T-helper 22 cell (primary cell): ENCODE results near the gene CDHR2.

Source experiments
- DNase-seq: peaks from one replicate; pipeline ENCODE4 v3.0.0-alpha.2; 2020; ENCODE audit warnings: low read depth

CDHR2 gene, protein sequence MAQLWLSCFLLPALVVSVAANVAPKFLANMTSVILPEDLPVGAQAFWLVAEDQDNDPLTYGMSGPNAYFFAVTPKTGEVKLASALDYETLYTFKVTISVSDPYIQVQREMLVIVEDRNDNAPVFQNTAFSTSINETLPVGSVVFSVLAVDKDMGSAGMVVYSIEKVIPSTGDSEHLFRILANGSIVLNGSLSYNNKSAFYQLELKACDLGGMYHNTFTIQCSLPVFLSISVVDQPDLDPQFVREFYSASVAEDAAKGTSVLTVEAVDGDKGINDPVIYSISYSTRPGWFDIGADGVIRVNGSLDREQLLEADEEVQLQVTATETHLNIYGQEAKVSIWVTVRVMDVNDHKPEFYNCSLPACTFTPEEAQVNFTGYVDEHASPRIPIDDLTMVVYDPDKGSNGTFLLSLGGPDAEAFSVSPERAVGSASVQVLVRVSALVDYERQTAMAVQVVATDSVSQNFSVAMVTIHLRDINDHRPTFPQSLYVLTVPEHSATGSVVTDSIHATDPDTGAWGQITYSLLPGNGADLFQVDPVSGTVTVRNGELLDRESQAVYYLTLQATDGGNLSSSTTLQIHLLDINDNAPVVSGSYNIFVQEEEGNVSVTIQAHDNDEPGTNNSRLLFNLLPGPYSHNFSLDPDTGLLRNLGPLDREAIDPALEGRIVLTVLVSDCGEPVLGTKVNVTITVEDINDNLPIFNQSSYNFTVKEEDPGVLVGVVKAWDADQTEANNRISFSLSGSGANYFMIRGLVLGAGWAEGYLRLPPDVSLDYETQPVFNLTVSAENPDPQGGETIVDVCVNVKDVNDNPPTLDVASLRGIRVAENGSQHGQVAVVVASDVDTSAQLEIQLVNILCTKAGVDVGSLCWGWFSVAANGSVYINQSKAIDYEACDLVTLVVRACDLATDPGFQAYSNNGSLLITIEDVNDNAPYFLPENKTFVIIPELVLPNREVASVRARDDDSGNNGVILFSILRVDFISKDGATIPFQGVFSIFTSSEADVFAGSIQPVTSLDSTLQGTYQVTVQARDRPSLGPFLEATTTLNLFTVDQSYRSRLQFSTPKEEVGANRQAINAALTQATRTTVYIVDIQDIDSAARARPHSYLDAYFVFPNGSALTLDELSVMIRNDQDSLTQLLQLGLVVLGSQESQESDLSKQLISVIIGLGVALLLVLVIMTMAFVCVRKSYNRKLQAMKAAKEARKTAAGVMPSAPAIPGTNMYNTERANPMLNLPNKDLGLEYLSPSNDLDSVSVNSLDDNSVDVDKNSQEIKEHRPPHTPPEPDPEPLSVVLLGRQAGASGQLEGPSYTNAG (N-terminal part only)

DNA sequence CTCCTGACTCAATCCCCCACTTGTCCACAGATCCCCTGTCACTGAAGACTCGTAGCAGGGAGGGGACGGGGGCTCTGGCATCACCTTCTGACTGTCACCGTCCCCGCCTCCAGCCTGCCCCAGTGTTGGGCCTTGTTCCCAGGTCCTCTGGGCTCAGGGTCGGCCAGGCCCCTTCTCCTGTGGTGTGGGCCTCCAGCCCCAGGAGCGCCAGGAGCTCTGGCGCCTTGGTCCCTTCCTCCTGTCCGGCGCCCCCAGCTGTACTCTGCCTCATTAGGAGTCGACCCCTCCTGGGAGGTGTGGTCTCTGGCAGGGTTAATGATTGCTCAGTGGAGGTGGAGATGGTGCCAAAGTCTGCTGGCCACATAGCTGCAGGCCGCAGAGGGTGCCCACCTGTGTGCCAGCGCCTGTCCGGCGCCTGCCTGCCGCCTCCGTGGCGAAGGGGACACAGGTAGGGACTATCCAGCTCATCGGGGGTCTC, at the start of gene CDHR2:
TSS of gene CDHR2 (plus strand) at position 376 of the 478 bp plus-strand sequence. CDS start 16,011 bp downstream, outside the sequence.
- no peak for DNase-seq

DNA sequence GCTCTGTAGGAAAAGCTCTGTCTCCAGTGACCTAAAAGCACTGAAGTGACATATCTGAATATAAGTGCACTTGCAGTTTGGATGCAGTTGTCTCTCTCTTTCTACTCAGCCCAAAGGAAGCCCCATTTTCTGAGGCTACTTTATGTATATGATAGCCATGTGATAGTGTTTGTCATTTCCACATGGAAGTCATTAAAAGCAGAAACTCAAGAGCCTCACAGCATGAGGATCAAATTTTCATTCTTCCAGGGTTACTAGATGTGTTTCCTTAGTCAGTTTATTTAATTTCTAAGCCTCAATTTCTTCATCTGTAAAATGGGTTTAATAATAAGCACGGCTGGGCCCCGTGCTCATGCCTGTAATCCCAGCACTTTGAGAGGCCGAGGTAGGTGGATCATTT, 48.6 kb upstream of the CDHR2 start:
- no peak for DNase-seq

DNA sequence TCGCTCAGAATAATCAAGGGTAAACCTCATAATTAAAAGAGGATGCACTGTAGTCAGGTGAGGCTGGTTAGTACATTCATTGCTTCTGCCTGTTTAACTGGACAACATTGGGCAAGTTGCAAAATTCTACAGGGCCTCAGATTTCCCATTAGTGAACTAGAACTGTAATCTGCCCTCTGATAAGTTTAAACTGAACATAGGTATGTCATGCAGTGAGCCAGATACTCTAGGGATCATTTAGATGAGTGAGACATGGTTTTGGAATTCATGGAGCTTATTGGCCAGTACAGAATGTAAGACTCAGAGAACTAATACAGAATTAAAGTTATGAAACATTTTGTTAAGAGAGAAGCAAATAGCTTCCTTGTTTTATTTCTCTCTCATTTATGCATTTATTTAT, 47.8 kb upstream of the CDHR2 start:
- DNase-seq, result no peak

DNA sequence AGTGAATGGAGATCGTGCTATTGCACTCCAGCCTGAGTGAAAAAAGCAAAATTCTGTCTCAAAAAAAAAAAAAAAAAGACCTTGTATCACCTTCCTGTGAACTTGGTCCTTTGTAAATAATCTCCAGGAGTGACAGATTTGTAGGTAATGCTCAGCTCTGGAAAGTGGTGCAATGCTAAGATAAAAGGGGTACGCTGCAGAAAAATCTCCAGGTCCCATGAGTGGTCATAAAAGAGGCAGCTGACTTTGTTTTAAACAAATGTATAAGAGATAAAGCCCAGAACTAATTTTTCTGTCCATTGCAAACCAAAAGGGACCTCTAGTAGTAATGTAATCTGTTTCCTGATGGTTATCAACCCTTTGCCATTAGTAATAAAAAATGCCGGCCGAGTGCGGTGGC, 45.6 kb upstream of the CDHR2 start:
- DNase-seq, result no peak

DNA sequence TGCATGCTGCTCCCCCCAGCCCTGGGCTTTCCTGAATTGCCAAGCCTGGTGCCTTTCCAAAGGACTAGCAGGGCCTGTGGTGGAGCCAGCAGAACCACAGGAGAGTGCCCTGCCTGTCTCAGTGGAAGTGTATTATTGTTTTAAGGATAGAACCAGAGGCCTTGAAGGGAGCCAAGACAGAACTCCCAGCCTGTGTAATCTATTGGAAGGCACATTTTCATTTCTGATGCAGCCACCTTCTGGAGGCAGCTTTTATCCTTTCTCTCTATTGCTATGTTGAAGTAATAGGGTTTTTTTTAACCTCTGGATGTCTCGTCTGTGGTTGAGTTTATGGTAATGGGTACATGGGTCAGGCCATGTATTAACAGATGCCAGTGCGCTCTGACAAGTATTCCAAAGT, 41.2 kb upstream of the CDHR2 start:
- no peak for DNase-seq

DNA sequence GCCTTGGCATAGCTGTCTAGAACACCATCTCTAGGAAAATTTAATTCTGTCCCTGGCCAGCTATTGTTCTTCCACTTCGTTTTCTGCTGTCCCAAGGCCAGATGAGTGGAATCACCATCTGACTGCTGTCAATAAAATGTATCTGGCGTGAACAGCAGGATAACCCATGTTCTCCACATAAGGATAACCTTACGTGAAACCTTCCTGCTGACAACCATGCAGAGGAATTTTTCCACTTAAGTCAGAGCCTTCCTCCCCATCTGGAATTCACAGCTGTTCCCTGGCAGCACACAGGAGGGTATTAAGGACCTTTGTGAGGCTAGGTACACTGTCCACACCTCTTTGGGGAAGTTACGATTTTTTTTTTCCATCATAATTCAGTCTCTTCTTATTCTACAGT, 40.5 kb upstream of the CDHR2 start:
- DNase-seq, result no peak

DNA sequence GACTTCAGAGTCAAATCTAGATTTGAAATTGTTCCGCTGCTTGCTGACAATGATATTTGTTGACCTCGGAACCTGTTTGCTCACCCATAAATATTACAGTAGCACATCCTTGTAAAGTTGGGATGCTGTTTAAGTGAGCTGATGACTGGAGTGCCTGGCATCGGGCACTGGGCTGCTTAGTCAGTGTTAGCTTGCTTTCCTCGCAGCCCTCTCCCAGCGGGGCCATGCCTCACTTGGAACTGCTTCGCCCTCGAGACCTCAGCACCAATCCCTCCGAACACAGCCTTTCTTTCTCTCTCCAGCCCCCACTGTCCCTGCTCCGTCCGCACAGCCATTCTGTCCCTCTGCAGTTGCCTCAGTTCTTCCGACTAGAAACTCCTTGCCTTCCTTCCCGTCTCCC, 35.4 kb upstream of the CDHR2 start:
- DNase-seq, result no peak

DNA sequence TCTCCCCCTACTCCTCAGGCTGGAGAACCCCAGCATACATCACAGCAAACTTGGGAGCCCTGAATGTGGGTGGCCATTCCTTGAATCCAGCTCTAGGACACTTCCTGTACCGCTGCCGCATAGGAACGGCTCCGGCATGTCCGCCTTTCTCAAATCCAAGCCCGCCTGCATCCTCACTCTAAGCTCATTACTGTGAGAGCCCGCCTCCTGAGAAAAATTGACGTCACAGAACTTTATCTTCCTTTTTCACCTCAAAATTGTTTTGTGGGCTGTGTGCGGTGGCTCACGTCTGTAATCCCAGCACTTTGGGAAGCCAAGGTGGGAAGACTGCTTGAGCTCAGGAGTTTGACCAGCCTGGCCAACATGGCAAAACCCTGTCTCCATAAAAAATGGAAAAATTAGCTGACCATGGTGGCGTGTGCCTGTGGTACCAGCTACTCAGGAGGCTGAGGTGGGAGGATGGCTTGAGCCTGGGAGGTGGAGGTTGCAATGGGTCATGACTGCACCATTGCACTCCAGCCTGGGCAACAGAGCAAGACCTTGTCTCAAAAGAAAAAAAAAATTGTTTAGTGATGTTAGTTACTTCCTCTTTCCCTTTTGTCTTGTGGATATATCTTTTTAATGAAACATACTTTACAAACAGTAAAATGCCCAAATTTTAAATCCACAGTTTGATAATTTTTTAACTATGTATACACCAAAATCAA, 34.7 kb upstream of the CDHR2 start:
- no peak for DNase-seq

DNA sequence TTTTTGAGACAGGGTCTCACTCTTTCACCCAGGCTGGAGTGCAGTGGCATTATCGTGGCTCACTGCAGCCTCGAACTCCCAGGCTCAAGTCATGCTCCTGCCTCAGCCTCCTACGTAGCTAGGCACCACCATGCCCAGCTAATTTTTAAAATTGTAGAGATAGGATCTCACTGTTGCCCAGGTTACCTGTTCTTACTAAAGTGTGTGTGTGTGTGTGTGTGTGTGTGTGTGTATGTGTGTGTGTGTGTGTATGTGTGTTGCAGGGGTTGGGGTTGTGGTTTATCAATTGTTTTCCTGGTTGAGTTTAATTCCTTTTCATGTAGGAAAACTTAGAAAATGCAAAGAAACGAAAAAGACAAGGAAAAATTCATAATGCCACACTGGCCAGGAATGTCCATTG, 33.7 kb upstream of the CDHR2 start:
- no peak for DNase-seq

DNA sequence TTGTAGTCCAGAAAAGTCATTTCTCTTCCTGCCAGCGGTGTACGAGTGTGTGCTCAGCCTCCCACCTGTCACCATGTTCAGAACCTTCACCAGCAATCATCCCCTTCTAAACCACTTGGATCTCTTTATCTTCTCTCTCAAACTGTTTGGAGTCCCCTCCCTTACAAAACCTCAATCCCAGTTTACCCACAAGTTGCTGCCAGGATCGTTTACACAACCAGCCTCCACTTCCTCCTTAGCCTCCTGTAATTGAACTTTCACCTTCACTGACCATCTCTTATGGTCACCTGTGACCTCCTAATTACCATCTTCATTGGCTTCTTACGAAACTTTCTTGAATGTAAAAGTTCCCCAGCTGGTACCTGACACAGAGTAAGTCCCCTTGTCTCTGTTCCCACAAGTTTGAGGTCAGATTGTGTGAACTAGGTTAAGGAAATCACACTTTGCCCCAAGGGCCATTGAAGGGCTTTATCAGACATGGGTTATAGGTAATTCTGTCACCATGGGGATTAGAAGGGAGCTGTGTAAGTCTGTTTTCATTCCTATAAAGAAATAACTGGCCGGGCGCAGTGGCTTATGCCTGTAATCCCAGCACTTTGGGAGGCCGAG, 32.0 kb upstream of the CDHR2 start:
- no peak for DNase-seq

DNA sequence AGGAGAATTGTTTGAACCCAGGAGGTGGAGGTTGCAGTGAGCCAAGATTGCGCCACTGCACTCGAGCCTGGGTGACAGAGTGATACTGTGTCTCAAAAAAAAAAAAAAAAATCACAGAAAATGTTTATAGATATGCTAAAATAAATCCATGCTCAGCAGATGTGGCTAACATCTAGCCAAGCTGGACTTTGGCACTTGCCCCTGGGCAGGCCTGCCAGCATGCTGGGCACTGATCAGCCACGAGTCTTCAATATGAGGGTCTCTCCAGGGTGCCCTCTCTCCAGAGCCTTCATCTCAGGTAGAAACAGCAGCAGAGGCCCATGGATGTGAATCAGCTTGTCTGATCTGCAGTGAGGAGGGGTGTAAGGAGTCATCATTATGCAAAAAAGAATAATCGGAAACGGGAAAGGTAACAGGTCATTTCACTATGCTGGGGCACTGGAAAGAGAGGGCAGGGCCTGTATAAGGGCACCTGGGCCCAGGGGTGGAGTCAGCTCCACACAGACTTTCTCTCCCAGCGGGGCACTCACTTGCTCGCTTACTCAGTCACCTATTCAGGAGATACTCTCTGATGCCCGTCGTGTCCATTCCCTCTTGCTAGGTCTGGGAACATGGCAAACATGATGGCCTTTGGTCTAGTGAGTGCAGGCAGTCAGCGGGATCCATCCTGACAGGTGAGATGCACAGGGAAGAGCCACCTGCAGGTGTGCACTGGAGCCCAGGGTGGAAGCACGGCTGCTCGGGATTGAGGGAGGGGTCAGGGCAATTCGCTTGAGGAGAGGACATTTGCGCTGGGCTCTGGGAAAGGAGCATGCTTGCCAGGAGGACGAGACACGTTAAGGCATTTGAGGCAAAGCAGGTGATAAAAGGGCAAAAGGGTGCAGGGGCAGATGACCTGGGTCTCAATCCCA, 29.1 kb upstream of the CDHR2 start:
- DNase-seq, result no peak

DNA sequence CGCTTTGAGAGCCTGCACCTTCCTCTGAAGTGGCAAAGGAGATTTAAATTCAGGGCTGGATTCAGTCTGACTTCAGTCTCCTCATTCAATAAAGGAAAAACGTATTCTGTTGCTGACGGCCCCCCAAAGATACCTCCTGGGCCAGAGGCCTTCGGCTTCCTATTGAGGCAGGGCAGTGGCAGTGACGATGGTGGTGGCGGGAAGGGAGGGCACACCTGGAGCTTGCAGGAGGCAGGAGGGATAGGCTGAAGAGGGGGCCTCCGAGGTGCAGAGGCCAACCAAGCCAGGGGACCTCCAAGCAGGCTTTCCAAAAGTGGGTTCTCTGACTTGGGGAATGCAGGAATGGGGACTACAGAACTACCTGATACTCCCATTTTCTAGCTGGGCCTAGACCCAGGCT, 27.9 kb upstream of the CDHR2 start:
- DNase-seq, result no peak

DNA sequence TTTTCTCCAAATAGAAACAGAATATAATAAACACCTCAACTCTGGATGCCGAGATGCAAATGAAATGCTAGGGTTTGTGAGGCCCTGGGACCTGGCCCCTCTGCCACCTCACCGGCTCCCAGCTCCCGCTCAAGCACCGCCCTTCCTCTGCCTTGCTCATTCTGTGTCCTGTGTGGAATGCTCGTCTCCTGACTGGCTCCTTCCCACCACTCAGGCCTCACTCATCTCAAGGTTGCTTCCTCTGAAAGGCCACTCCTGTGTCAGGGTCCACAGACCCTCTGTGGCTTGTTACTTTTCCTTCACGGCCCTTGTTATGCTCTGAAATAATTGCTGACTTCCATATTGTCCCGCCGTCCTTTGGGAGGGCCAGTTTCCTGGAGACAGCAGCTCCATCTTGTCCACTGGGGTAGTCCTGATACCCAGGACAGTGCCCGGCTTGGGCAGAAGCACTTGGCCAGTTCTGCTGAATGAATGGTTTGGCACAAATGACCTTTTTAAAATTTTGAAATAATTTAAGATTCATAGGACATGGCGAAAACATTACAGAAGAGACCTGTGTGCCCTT, 27.4 kb upstream of the CDHR2 start:
- no peak for DNase-seq

DNA sequence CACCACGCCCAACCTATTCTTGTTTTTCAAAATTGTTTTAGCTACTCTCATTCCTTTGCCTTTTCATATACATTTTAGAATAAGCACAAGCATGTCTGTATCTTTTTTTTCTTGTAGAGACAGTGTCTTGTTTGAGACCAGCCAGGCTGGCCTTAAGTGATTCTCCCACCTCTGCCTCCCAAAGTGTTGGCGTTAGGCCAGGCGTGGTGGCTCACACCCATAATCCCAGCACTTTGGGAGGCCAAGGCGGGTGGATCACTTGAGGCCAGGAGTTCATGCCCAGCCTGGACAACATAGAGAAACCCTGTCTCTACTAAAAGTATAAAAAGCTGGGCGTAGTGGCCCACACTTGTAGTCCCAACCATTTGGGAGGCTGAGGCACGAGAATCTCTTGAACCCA, 25.0 kb upstream of the CDHR2 start:
- DNase-seq, result no peak

DNA sequence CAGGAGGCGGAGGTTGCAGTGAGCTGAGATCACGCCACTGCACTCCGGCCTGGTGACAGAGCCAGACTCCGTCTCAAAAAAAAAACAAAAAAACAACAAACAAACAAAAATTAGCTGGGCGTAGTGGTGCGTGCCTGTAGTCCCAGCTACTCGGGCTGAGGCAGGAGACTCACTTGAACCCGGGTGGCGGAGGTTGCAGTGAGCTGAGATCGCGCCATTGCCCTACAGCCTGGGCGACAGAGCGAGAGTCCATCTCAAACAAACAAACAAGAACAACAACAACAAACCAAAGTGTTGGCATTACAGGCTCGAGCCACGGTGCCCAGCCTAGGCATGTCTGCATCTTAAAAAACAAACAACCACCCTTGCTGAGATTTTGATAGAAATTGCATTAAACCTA, 24.2 kb upstream of the CDHR2 start:
- DNase-seq, result no peak

DNA sequence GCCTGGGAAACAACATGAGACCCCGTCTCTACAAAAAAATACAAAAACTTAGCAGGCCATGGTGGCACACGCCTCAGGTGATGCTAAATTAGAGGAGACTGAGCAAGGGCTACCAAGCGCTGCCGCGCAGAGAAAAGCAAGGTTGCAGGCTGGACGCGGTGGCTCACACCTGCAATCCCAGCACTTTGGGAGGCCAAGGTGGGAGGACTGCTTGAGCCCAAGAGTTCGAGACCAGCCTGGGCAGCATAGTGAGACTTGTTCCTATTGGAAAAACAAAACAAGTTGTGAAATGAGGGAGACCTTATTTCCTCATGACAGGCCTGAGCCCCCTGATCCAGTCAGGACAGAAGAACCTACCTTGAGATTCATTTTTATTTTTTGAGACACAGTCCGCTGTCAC, 23.5 kb upstream of the CDHR2 start:
- no peak for DNase-seq

DNA sequence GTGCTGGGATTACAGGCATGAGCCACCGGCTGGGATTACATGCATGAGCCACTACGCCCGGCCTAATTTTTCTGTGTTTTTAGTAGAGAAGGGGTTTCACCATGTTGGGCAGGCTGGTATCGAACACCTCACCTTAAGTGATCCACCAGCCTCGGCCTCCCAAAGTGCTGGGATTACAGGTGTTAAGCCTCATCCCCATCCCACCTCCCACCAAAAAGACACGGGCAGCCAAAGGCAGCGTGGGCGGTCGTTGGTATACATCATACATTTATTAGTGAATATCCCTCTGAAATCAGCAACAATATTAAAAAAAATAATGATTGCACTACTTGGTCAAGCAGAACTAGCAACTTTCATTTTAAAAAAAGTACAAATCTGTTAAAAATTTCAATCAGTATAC, 22.7 kb upstream of the CDHR2 start:
- DNase-seq, result no peak

DNA sequence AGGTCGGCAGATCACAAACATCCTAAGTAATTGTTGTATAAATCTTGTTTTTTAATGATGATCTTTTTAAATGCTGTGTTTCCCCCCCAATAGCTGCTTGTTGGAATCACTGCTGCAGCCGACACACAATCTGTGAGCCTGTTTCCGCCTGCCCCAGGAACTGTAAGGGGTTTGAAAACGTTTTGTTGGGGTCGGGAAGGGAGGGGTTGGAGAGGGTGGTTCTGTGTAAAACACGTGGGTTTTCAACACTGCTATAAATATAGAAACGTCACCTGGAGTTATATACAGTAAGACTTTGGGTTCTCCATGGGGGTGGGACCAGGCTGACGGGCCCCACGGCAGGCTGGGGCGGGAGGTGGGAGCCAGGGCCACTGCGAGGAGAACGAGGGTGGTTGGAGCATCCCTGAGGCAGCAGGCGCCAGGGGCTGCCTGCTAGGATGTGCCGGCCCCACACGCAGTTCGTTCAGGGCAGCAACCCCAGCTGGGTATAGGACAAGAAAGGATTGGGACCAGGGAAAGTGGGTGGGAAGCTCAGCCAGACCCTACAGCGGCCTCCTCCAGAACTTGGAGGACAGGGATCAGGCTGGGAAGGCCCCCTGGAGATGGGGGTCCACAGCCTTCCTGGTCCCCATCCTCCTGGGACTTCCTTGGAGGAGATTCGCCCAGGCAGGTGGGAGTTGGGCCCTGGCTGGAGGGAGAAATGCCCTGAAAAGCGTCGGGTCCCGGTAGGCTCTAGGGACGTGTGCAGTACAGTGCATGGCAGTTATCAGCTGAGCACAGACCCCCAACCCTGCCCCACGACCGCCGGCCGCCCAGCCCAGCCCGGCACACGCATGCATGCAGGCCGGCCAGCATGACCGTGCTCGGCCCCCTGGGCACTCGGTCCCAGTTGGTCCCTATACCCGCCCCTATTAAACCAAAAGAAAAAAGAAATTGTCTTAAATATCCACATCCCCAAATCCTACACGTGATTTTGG, 21.6 kb upstream of the CDHR2 start:
- DNase-seq, result no peak

DNA sequence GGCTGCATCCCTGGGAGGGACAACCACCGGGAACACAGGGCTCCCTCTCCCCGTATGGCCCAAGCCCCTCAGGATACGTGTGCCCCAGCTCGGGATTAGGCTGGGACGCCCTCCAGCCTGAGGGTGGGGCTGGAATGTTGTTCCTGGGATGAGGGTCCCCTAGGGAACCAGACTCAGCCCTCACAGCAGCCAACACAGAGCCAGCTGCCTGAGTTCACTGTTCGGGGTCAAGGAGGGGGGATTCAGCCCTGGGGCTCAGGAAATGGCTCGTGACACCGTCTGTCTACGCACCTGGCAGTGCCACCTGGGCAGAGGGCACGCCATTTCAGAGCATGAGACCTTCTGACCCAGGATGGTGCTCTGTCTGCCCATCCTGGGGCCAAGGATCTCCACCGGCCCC, 20.8 kb upstream of the CDHR2 start:
- no peak for DNase-seq
